ENCODE measurements around the gene ILK.

DNA sequence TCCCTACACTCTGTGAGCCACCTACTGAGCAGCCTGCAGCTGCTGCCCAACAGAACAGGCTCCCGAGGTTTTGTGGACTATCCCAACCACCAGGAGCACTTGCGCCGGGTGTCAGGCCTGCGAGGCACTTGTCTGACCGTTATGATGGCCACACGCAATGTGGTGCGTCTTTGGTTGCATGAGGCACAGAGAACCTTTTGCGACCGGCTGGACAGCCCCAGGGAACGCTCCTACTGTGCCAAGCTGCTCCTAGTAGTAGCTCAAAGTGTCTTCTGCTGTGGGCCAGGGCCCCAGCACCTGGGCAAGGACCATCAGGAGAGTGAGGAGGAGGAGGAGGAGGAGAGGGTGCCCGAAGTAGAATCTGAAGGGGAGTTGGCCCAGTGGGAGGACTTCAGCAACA lies 46.5 kb upstream of the ILK start:
- TF ChIP-seq, protein P1, sequence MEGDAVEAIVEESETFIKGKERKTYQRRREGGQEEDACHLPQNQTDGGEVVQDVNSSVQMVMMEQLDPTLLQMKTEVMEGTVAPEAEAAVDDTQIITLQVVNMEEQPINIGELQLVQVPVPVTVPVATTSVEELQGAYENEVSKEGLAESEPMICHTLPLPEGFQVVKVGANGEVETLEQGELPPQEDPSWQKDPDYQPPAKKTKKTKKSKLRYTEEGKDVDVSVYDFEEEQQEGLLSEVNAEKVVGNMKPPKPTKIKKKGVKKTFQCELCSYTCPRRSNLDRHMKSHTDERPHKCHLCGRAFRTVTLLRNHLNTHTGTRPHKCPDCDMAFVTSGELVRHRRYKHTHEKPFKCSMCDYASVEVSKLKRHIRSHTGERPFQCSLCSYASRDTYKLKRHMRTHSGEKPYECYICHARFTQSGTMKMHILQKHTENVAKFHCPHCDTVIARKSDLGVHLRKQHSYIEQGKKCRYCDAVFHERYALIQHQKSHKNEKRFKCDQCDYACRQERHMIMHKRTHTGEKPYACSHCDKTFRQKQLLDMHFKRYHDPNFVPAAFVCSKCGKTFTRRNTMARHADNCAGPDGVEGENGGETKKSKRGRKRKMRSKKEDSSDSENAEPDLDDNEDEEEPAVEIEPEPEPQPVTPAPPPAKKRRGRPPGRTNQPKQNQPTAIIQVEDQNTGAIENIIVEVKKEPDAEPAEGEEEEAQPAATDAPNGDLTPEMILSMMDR (IDR thresholded peaks at IDR 0.05; ENCODE audit: poor library complexity), result no peak
- no peak for TF ChIP-seq EZH2 (IDR thresholded peaks at IDR 0.05; ENCODE audit: borderline replicate concordance)
- TF ChIP-seq EZH2phosphoT487 (IDR thresholded peaks at IDR 0.05; ENCODE audit: low read depth, severe bottlenecking, unreplicated experiment), result no peak
